Neural progenitor cell (in vitro differentiated cells): Measurements from ENCODE around the gene RAB11FIP2. TPM values are rescaled to one million over a fixed set of nuclear protein-coding genes. Genes with fewer than 3 reads are reported as not detected.
"Not testable (repeated sequence)": the region's sequence is repeated elsewhere in the genome, so short reads cannot be mapped to it uniquely, and the experiment has no call there.

ENCODE experiments used
- DNase-seq: peaks from one replicate; pipeline ENCODE4 v3.0.0-alpha.2; 2016; ENCODE audit warnings: low spot score
- H2AFZ ChIP-seq: fragments of 200-600 bp; sonication (generic); replicated peaks from 2 replicates; pipeline ENCODE4 v1.6.1; 2016; ENCODE audit warnings: antibody characterized with exemption
- H3F3A ChIP-seq: fragments of 200-600 bp; sonication (generic); 2 replicates; pipeline ENCODE4 v1.6.1; 2016; ENCODE audit warnings: antibody characterized with exemption, low read depth
- H3K27ac ChIP-seq: fragments of 200-600 bp; sonication (generic); 2 replicates; pipeline ENCODE4 v1.5.1; 2016; ENCODE audit warnings: mild to moderate bottlenecking
- H3K27me3 ChIP-seq: fragments of 200-600 bp; sonication (generic); 2 replicates; pipeline ENCODE4 v1.6.1; 2016; ENCODE audit warnings: mild to moderate bottlenecking, moderate library complexity
- H3K36me3 ChIP-seq: fragments of 200-600 bp; sonication (generic); 2 replicates; pipeline ENCODE4 v1.5.1; 2016
- H3K4me1 ChIP-seq: fragments of 200-600 bp; sonication (generic); 2 replicates; pipeline ENCODE4 v1.6.1; 2016; ENCODE audit warnings: mixed run types
- H3K4me2 ChIP-seq: fragments of 200-600 bp; sonication (generic); 2 replicates; pipeline ENCODE4 v1.6.1; 2016
- H3K4me3 ChIP-seq: fragments of 200-600 bp; sonication (generic); 2 replicates; pipeline ENCODE4 v1.5.1; 2016
- H3K79me2 ChIP-seq: fragments of 200-600 bp; sonication (generic); 2 replicates; pipeline ENCODE4 v1.6.1; 2016; ENCODE audit warnings: low read depth
- H3K9ac ChIP-seq: fragments of 200-600 bp; sonication (generic); 2 replicates; pipeline ENCODE4 v1.6.1; 2016
- H3K9me3 ChIP-seq: fragments of 200-600 bp; sonication (generic); 2 replicates; pipeline ENCODE4 v1.5.1; 2016; ENCODE audit warnings: low read depth
- H4K20me1 ChIP-seq: fragments of 200-600 bp; sonication (generic); 2 replicates; pipeline ENCODE4 v1.6.1; 2016; ENCODE audit warnings: low read depth
- H3K27ac Mint-ChIP-seq: 3 replicates; pipeline ENCODE4 v1.8.0; 2021; ENCODE audit warnings: mixed read lengths
- H3K27me3 Mint-ChIP-seq: 2 replicates; pipeline ENCODE4 v1.8.0; 2022; ENCODE audit warnings: low read depth, mild to moderate bottlenecking, inconsistent platforms, moderate library complexity, mixed read lengths; ENCODE audit not compliant: insufficient read depth
- H3K36me3 Mint-ChIP-seq: 3 replicates; pipeline ENCODE4 v1.8.0; 2021; ENCODE audit warnings: mixed read lengths
- H3K4me1 Mint-ChIP-seq: 3 replicates; pipeline ENCODE4 v1.8.0; 2021; ENCODE audit warnings: mixed read lengths
- H3K4me3 Mint-ChIP-seq: 3 replicates; pipeline ENCODE4 v1.8.0; 2021; ENCODE audit warnings: mild to moderate bottlenecking, moderate library complexity, mixed read lengths
- H3K9me3 Mint-ChIP-seq: 3 replicates; pipeline ENCODE4 v1.8.0; 2020; ENCODE audit warnings: mixed read lengths
- CTCF ChIP-seq: fragments of 200-600 bp; sonication (generic); IDR thresholded peaks from 2 replicates; pipeline ENCODE4 v1.5.1; 2017; ENCODE audit warnings: antibody characterized with exemption, mild to moderate bottlenecking
- EZH2 ChIP-seq: fragments of 200-600 bp; sonication (generic); IDR thresholded peaks from 2 replicates; pipeline ENCODE4 v1.6.1; 2017; ENCODE audit warnings: antibody characterized with exemption, mild to moderate bottlenecking, moderate library complexity
- EZH2phosphoT487 ChIP-seq: fragments of 200-600 bp; sonication (generic); IDR thresholded peaks from 2 replicates; pipeline ENCODE4 v1.6.1; 2017; ENCODE audit warnings: antibody characterized with exemption
- total RNA-seq: library from RNA; depleted of rRNA; stranded (reverse); fragments of >200 nt; gene quantifications from 2 replicates; pipeline ENCODE4 v1.2.3, GENCODE V29; 2015; ENCODE audit warnings: low replicate concordance

Gene RAB11FIP2
- total RNA-seq, 1 donor from 2014 or later = 50.7 TPM

- H3K4me1 Mint-ChIP-seq = no peaks in the 10 kb centered on the region
These were observed 34.1 kb upstream of the RAB11FIP2 start for GRCh38 chr10:118080817-118081216.

GRCh38 chr10:118076705-118077104 is 30.0 kb upstream of the RAB11FIP2 start:
- H3K4me3 Mint-ChIP-seq = no peak overlapping the region
- peaks cover 2% of the 10 kb centered on the region for H3K4me1 Mint-ChIP-seq
- no peak for TF ChIP-seq CTCF
- no peak for TF ChIP-seq EZH2
- TF ChIP-seq EZH2phosphoT487 = no peak
- Histone ChIP-seq H3K9me3 (no peaks in the 10 kb centered on the region), H3K4me1 (peaks cover 11% of the 10 kb centered on the region), H3K79me2 (no peaks in the 10 kb centered on the region), H3K4me3 (no peak overlapping the region), H3K9ac (no peak overlapping the region), H3K36me3 (no peaks in the 10 kb centered on the region), H3F3A (peaks cover 13% of the 10 kb centered on the region), H3K4me2 (no peak overlapping the region), H4K20me1 (no peaks in the 10 kb centered on the region), H3K27ac (no peak overlapping the region), H2AFZ (no peak overlapping the region), H3K27me3 (no peaks in the 10 kb centered on the region)
- H3K9me3 Mint-ChIP-seq = peaks cover 2% of the 10 kb centered on the region
- no peak for DNase-seq
- no peaks in the 10 kb centered on the region for H3K36me3 Mint-ChIP-seq
- H3K27me3 Mint-ChIP-seq = no peaks in the 10 kb centered on the region
- no peak overlapping the region for H3K27ac Mint-ChIP-seq

More at GRCh38 chr10:118080817-118081216, 34.1 kb upstream of the RAB11FIP2 start:
- Histone ChIP-seq H3K9me3 (no peaks in the 10 kb centered on the region), H3K79me2 (no peaks in the 10 kb centered on the region), H3K27ac (no peak overlapping the region), H4K20me1 (no peaks in the 10 kb centered on the region), H3K36me3 (no peaks in the 10 kb centered on the region), H2AFZ (no peak overlapping the region), H3K4me3 (no peak overlapping the region), H3K4me1 (peaks cover 11% of the 10 kb centered on the region), H3K9ac (no peak overlapping the region), H3K4me2 (no peak overlapping the region), H3F3A (peaks cover 10% of the 10 kb centered on the region), H3K27me3 (no peaks in the 10 kb centered on the region)
- Mint-ChIP-seq H3K27me3 (peaks cover 3% of the 10 kb centered on the region), H3K27ac (no peak overlapping the region), H3K4me3 (no peak overlapping the region), H3K9me3 (peaks cover 9% of the 10 kb centered on the region), H3K36me3 (peaks cover 2% of the 10 kb centered on the region)
- no peak for TF ChIP-seq CTCF
- TF ChIP-seq EZH2phosphoT487 = no peak
- no peak for TF ChIP-seq EZH2
- no peak for DNase-seq

GRCh38 chr10:118072840-118073239 is 26.1 kb upstream of the RAB11FIP2 start:
- Histone ChIP-seq H3K36me3 (no peaks in the 10 kb centered on the region), H3K9ac (no peak overlapping the region), H3K4me2 (no peak overlapping the region), H4K20me1 (no peaks in the 10 kb centered on the region), H3K9me3 (no peaks in the 10 kb centered on the region), H3K79me2 (no peaks in the 10 kb centered on the region), H3K27me3 (no peaks in the 10 kb centered on the region), H3K4me3 (no peak overlapping the region), H3F3A (peaks cover 26% of the 10 kb centered on the region), H3K4me1 (peaks cover 27% of the 10 kb centered on the region), H3K27ac (no peak overlapping the region), H2AFZ (no peak overlapping the region)
- Mint-ChIP-seq H3K4me3 (no peak overlapping the region), H3K27me3 (no peaks in the 10 kb centered on the region), H3K9me3 (peaks cover 2% of the 10 kb centered on the region), H3K27ac (no peak overlapping the region), H3K36me3 (no peaks in the 10 kb centered on the region), H3K4me1 (peaks cover 31% of the 10 kb centered on the region)
- no peak for DNase-seq
- TF ChIP-seq CTCF (no peak), EZH2phosphoT487 (no peak), EZH2 (no peak)

GRCh38 chr10:118067389-118067788 is 20.6 kb upstream of the RAB11FIP2 start:
- not testable (repeated sequence) for H4K20me1 ChIP-seq, H3K27me3 Mint-ChIP-seq, H3K27ac Mint-ChIP-seq, H3K4me2 ChIP-seq, H3K4me3 Mint-ChIP-seq, H3K9me3 ChIP-seq, H3K36me3 ChIP-seq, H3K36me3 Mint-ChIP-seq, H3K27me3 ChIP-seq, H3K9ac ChIP-seq, H3K27ac ChIP-seq, DNase-seq, H3K79me2 ChIP-seq, H3K9me3 Mint-ChIP-seq, H2AFZ ChIP-seq, H3K4me3 ChIP-seq
- Histone ChIP-seq H3F3A (peaks cover 31% of the 10 kb centered on the region), H3K4me1 (peaks cover 36% of the 10 kb centered on the region)
- H3K4me1 Mint-ChIP-seq = peaks cover 33% of the 10 kb centered on the region
